Measurements from ENCODE around the gene SLC6A13. TPM values are rescaled to one million over a fixed set of nuclear protein-coding genes. Genes with fewer than 3 reads are reported as not detected.

The SLC6A13 gene
- total RNA-seq, 1 experiment from 2014 or later, result not detected

- Histone ChIP-seq H3K23me2 (ENCODE audit: insufficient read length, low read depth, low read length, poor library complexity, severe bottlenecking) (peaks cover 3% of the 10 kb centered on the region), H2BK12ac (ENCODE audit: insufficient read length, low read depth, low read length) (no peak overlapping the region), H2BK20ac (ENCODE audit: low read depth, low read length, poor library complexity, severe bottlenecking) (no peak overlapping the region), H2BK120ac (ENCODE audit: low read depth, low read length, poor library complexity, severe bottlenecking) (no peak overlapping the region), H4K5ac (ENCODE audit: insufficient read length, low read depth, low read length) (no peak overlapping the region), H2BK15ac (ENCODE audit: low read depth, low read length) (no peak overlapping the region), H3K4ac (ENCODE audit: low read depth, low read length) (no peak overlapping the region), H4K8ac (replicated peaks; ENCODE audit: insufficient read length, low read depth, low read length) (no peak overlapping the region), H2BK5ac (ENCODE audit: insufficient read length, low read length) (no peak overlapping the region), H3K23ac (ENCODE audit: insufficient read length, low read depth, low read length) (no peak overlapping the region), H3K56ac (ENCODE audit: insufficient read length, low read depth, low read length) (no peak overlapping the region), H3K27ac (ENCODE audit: insufficient read length, low read depth, low read length) (no peak overlapping the region), H4K20me1 (ENCODE audit: control insufficient read depth, insufficient read depth, insufficient read length) (no peaks in the 10 kb centered on the region), H3K18ac (ENCODE audit: insufficient read length, low read depth, low read length) (no peak overlapping the region), H3K79me2 (ENCODE audit: insufficient read depth, low read length) (no peaks in the 10 kb centered on the region), H2AK5ac (ENCODE audit: insufficient read length, low read length) (no peak overlapping the region), H4K91ac (ENCODE audit: insufficient read length, low read depth, low read length) (no peak overlapping the region), H3T11ph (ENCODE audit: low read length) (no peak overlapping the region), H3K14ac (ENCODE audit: insufficient read depth, low read length) (no peak overlapping the region; the same call in 1 of the 2 replicates), H3K4me1 (ENCODE audit: insufficient read depth, low read length) (no peaks in the 10 kb centered on the region), H3K9me3 (ENCODE audit: control insufficient read depth, low read depth, low read length) (no peaks in the 10 kb centered on the region), H3K4me2 (ENCODE audit: insufficient read depth, insufficient read length, low read length) (no peak overlapping the region), H2AFZ (ENCODE audit: low read length) (no peak overlapping the region), H3K79me1 (ENCODE audit: insufficient read depth, low read depth, low read length, poor library complexity, severe bottlenecking) (no peaks in the 10 kb centered on the region), H3K27me3 (ENCODE audit: insufficient read depth, low read length) (no peaks in the 10 kb centered on the region), H3K9ac (ENCODE audit: extremely low read depth, insufficient read length, low read length) (no peak overlapping the region)
- no peaks in the 10 kb centered on the region for H3K9me3 Mint-ChIP-seq
- peaks cover 35% of the 10 kb centered on the region for H3K27me3 Mint-ChIP-seq (ENCODE audit: low read depth)
- peaks cover 4 to 10% of the 10 kb centered on the region in 2 experiments for H3K4me1 Mint-ChIP-seq
- no peak for DNase-seq
- no peak overlapping the region for H3K27ac Mint-ChIP-seq
- H3K4me3 Mint-ChIP-seq, result no peak overlapping the region
- TF ChIP-seq CTCF (conservative IDR thresholded peaks at IDR 0.05), result no peak
- no peaks in the 10 kb centered on the region for H3K36me3 Mint-ChIP-seq (ENCODE audit: insufficient read depth in 1 of 3, low read depth in 3 of 3)
- no CpG with 5 or more reads among the region's 19 CpGs for WGBS (ENCODE audit: extremely low coverage, insufficient read length, low lambda C conversion rate)
These were observed 41.6 kb downstream of the SLC6A13 start for GRCh38 chr12:220946-221550.

Data from H9 (cell line).